ENCODE data around the gene SMIM3. TPM values are rescaled to one million over a fixed set of nuclear protein-coding genes. Genes with fewer than 3 reads are reported as not detected.
A peak's percentile ranks its signal among the peaks of the same experiment; 100 is the strongest.

SMIM3 gene
- total and polyA plus RNA-seq, 2 of the 8 experiments (the other 6 are each of a cell fraction or from before 2014, with no cell fraction given): 10.4 to 15.7 TPM

DNA sequence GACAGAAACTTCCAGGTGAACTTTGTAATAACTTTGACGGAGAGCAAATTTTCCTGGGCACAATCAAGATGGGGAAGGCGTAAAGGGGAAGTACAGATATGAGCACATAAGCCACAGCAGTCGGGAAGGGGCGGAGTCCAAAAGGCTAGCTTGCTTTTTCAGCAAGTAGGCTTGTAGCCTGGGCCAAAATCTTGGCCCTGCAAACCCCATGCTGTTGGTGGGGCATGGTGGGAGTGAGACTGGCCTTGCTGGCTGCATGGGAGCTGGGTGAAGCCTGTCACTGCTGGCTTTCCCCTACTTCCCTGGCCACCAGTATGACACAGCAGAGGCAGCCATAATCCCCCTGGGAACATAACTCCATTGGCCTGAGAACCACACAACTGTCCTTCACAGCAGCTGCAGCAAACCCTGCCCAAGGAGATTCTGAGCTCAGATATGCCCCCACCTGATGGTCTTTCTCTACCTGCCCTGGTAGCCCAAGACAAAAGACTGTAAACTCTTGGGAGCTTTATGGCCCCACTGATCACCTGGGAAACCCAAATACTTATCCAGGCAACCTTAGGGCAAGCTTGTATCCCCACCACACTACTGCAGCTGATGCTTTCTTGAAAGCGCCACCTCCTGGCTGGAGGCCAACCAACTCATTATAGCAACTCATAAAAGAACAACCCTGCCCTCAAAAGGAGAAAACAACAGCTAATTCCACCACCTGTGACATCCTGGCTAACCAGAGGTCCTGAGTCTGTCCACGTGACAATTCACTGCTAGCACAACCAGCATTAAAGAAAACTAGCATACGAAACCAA lies 43.8 kb upstream of the SMIM3 start:
- Histone ChIP-seq H2AFZ (ENCODE audit: low read length) (no peak overlapping the region), H3K36me3 (ENCODE audit: control insufficient read depth in 2 of 4, insufficient read depth in 4 of 4, low read length in 3 of 4) (peaks cover 2 to 33% (median 21%) of the 10 kb centered on the region in 4 experiments; a peak in 7 of 8 replicates), H4K5ac (ENCODE audit: insufficient read length, low read depth, low read length) (no peak overlapping the region), H3K27me3 (replicated peaks in 1 of 4; ENCODE audit: control insufficient read depth in 3 of 4, extremely low read depth in 1 of 4, insufficient read depth in 3 of 4, low read length in 3 of 4) (no peaks in the 10 kb centered on the region), H2BK15ac (ENCODE audit: low read length) (no peak overlapping the region), H3K27ac (ENCODE audit: low read depth, low read length) (no peak overlapping the region), H3K23ac (ENCODE audit: insufficient read length) (no peak overlapping the region), H3K79me2 (ENCODE audit: control insufficient read depth in 1 of 2, insufficient read depth in 2 of 2, low read length in 2 of 2) (peaks cover 0 to 31% of the 10 kb centered on the region in 2 experiments; a peak in 2 of 4 replicates), H2AK5ac (ENCODE audit: low read depth, low read length) (no peak overlapping the region), H3K23me2 (ENCODE audit: low read depth, low read length) (no peaks in the 10 kb centered on the region), H3K4me3 (ENCODE audit: extremely low read depth in 1 of 4, insufficient read depth in 2 of 4, low read depth in 3 of 4, low read length in 4 of 4) (no peak overlapping the region), H3K4me2 (ENCODE audit: insufficient read depth in 1 of 2, low read depth in 2 of 2, low read length in 2 of 2) (no peak overlapping the region), H4K8ac (ENCODE audit: extremely low read depth, insufficient read depth, low read length) (no peak overlapping the region), H2BK120ac (replicated peaks; ENCODE audit: low read depth, low read length) (no peak overlapping the region), H2BK20ac (ENCODE audit: low read length) (no peak overlapping the region), H3K9ac (replicated peaks in 1 of 4; ENCODE audit: extremely low read depth in 1 of 4, low read depth in 3 of 4, low read length in 3 of 4) (no peak overlapping the region), H3K14ac (ENCODE audit: insufficient read length) (no peak overlapping the region), H3K56ac (replicated peaks; ENCODE audit: insufficient read length, low read depth, low read length) (no peak overlapping the region), H3K79me1 (ENCODE audit: low read depth, low read length) (peaks cover 5% of the 10 kb centered on the region), H3K4me1 (replicated peaks in 1 of 4; ENCODE audit: control insufficient read depth in 3 of 4, insufficient read depth in 4 of 4, low read length in 3 of 4) (no peaks in the 10 kb centered on the region), H4K20me1 (replicated peaks in 1 of 2; ENCODE audit: control insufficient read depth in 1 of 2, insufficient read depth in 2 of 2, low read length in 2 of 2) (no peaks in the 10 kb centered on the region), H2BK12ac (ENCODE audit: low read depth, low read length) (no peak overlapping the region), H3K18ac (ENCODE audit: extremely low read depth, low read length) (no peak overlapping the region), H3K9me3 (ENCODE audit: insufficient read depth in 2 of 2, low read depth in 1 of 2, low read length in 1 of 2) (peaks cover 0 to 3% of the 10 kb centered on the region in 2 experiments; a peak in 2 of 4 replicates), H4K91ac (replicated peaks; ENCODE audit: insufficient read length, low read length) (no peak overlapping the region), H2BK5ac (ENCODE audit: low read depth, low read length) (no peak overlapping the region), H3K4ac (replicated peaks; ENCODE audit: insufficient read length, low read depth, low read length) (no peak overlapping the region)
- DNase-seq (ENCODE audit: low read depth in 1 of 2, low spot score in 2 of 2) (peak in 1 of 2 experiments; percentile 63), FAIRE-seq (no peak)
- 86% methylated on average over 7 of the region's 7 CpGs; no CpG with 5 or more reads in 1 of the 2 experiments for WGBS, 2 experiments (ENCODE audit: extremely low coverage in 1 of 2, insufficient coverage in 1 of 2, insufficient read length in 1 of 2, insufficient replicate concordance in 2 of 2, low coverage in 1 of 2, low lambda C conversion rate in 2 of 2, missing lambda C conversion rate in 1 of 2)
- POLR2A ChIA-PET (ENCODE audit: partially characterized antibody): interaction anchor here (0.8 to 1.1 kb wide), 2 partner anchors 19 to 62 kb away, joined by 3 to 4 read pairs; no protein-coding TSS in a partner anchor
- CTCF ChIA-PET (ENCODE audit: partially characterized antibody): interaction anchor here (0.7 to 1.8 kb wide), 16 partner anchors 9 to 275 kb away, joined by 3 to 6 read pairs (median 3); partner anchors contain the start of genes RBM22 and SMIM3
- TF ChIP-seq FOSL1 (IDR thresholded peaks at IDR 0.05; ENCODE audit: insufficient read depth, low read depth, low read length) (no peak), EGR1 (IDR thresholded peaks at IDR 0.05; ENCODE audit: borderline replicate concordance, low read depth, low read length) (no peak), KDM5A (IDR thresholded peaks at IDR 0.05; ENCODE audit: low read length) (no peak), JUND (IDR thresholded peaks at IDR 0.05; ENCODE audit: low read length) (no peak), POLR2A (IDR thresholded peaks at IDR 0.05; ENCODE audit: control extremely low read depth in 1 of 2, low read depth in 2 of 2, low read length in 2 of 2) (no peak), BCL11A (IDR thresholded peaks at IDR 0.05; ENCODE audit: low read depth in 2 of 2, low read length in 2 of 2) (no peak)
- TF ChIP-seq, protein P1, sequence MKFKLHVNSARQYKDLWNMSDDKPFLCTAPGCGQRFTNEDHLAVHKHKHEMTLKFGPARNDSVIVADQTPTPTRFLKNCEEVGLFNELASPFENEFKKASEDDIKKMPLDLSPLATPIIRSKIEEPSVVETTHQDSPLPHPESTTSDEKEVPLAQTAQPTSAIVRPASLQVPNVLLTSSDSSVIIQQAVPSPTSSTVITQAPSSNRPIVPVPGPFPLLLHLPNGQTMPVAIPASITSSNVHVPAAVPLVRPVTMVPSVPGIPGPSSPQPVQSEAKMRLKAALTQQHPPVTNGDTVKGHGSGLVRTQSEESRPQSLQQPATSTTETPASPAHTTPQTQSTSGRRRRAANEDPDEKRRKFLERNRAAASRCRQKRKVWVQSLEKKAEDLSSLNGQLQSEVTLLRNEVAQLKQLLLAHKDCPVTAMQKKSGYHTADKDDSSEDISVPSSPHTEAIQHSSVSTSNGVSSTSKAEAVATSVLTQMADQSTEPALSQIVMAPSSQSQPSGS (IDR thresholded peaks at IDR 0.05; ENCODE audit: low read length): no peak
- TF ChIP-seq, protein P2, sequence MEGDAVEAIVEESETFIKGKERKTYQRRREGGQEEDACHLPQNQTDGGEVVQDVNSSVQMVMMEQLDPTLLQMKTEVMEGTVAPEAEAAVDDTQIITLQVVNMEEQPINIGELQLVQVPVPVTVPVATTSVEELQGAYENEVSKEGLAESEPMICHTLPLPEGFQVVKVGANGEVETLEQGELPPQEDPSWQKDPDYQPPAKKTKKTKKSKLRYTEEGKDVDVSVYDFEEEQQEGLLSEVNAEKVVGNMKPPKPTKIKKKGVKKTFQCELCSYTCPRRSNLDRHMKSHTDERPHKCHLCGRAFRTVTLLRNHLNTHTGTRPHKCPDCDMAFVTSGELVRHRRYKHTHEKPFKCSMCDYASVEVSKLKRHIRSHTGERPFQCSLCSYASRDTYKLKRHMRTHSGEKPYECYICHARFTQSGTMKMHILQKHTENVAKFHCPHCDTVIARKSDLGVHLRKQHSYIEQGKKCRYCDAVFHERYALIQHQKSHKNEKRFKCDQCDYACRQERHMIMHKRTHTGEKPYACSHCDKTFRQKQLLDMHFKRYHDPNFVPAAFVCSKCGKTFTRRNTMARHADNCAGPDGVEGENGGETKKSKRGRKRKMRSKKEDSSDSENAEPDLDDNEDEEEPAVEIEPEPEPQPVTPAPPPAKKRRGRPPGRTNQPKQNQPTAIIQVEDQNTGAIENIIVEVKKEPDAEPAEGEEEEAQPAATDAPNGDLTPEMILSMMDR (IDR thresholded peaks at IDR 0.05; ENCODE audit: control extremely low read depth in 1 of 3, insufficient read depth in 1 of 3, low read depth in 1 of 3, low read length in 3 of 3): peak; percentile 5 to 45 (median 21); a peak in 3 of 4 replicates
